GM04504 (cell line): ENCODE data around the gene BTG1.

ENCODE experiments used
- DNase-seq: peaks from one replicate; pipeline ENCODE4 v3.0.0-alpha.2; 2012; ENCODE audit warnings: low read depth

BTG1 gene

GRCh38 chr12:92133171-92133570, 12.5 kb downstream of the BTG1 start:
- no peak for DNase-seq

- DNase-seq = no peak
Measured at GRCh38 chr12:92132288-92132687, 13.4 kb downstream of the BTG1 start.

- no peak for DNase-seq
Measured at GRCh38 chr12:92130999-92131398, 14.6 kb downstream of the BTG1 start.

- DNase-seq = no peak
Measured at GRCh38 chr12:92129609-92130008, 16.0 kb downstream of the BTG1 start.

DNA sequence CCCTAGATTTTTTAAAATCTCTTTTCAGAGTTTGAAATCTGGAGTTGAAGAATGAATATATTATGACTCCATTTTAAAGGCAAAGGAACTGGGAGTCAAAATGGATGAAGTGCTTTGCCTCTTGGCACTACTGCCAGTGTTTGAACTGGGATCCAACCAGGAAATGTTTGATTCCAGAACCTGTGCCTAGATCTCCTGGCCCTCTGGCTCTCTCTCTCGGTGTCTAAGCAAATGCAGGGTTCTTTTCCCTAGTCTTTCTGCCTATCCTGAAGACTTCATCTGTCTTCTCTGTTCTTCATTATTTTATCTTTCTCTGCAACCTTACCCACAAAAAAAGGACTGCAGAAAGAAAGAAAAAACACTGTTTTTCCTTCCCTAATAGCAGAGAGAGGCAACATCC, 17.0 kb downstream of the BTG1 start:
- DNase-seq = no peak

DNA sequence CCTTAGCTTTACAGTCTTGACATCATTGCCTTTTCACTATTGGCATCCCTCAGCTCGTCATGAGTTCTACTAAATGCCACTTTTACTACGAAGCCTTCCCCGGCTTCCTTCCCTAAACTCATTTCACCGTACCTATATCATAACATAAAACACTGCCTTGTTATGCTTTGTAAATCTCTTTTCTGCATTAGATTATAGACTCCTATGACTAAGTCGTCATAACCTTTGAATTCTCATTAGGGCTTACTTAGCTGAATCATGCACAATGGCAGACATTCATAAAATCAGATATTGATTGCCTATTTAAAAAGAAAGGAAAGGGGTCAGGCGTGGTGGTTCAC, 21.0 kb downstream of the BTG1 start:
- no peak for DNase-seq

GRCh38 chr12:92123780-92124688, 21.6 kb downstream of the BTG1 start:
- no peak for DNase-seq

DNA sequence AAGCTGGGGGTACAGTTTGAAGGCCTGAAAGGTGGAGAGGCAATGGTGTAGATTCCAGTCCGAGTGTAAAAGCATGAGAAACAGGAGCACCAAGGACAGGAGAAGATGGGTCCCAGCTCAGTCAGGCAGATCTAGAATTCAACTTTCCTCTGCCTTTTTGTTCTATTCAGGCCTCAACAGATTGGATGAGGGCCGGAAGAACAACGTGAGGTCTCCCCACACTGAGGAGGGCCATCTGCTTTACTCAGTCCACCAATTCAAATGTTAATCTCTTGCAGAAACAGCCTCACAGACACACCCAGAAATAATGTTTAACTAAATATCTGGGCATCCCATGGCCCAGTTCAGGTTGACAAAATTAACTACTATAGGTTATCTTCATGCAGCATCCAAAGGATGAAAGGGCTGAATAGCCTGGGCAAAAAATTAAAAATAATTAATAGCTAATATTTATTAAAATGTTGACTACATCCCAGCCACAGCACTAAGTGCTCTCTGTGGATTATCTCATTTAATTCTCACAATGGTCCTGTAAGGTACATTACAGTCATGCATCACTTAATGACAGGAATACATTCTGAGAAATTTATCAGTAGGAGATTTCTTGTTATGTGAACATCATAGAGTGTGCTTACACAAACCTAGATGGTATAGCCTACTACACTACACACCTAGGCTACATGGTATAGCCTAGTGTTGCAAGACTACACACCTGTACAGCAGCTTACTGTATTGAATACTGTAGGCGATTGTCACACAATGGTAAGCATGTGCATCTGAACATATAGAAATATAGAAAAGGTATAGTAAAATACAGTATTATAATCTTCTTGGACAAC, 22.5 kb downstream of the BTG1 start:
- DNase-seq = no peak

DNA sequence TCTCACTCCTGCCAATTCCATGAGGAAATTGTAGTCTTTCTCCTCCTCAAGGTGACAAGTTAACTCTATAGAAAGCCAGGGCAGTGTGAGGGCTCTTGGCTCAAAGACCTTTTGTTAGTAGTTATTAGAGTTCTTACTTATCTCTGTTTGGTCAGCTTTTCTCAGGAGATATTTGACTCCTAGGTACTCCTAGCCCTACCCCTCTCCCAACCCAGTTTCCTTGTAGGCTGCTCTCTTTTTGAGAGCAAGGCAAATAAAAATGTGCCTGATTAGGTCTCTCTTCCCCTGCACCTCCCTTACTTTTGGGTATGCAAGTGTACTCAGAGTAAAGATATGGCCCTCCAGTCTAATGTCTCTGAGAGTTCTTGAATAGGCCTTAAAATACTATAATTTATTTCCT, 23.8 kb downstream of the BTG1 start:
- DNase-seq = no peak

DNA sequence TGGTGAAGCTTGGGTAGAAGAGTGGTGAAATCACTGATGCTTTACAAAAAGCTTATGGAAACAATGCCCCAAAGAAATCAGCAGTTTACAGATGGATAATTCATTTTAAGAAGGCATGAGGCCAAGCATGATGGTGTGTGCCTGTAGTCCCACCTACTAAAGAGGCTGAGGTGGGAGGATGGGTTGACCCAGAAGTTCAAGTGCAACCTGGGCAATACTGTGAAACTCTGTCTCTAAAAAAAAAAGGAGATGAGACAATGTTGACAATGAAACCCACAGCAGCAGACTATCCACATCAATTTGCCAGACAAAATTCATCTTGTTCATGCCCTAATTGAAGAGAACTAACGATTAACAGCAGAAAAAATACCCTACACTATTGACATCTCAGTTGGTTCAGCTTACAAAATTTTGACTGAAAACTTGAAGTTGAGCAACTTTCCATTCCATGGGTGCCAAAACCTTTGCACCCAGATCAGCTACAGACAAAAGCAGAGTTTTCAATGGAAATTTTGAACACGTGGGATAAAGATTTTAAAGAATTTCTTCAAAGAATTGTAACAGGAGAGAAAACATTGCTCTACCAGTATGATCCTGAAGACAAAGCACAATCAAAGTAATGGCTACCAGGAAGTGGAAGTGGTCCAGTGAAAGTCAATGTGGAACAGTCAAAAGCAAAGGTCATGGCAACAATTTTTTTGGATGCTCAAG, 26.7 kb downstream of the BTG1 start:
- no peak for DNase-seq

DNA sequence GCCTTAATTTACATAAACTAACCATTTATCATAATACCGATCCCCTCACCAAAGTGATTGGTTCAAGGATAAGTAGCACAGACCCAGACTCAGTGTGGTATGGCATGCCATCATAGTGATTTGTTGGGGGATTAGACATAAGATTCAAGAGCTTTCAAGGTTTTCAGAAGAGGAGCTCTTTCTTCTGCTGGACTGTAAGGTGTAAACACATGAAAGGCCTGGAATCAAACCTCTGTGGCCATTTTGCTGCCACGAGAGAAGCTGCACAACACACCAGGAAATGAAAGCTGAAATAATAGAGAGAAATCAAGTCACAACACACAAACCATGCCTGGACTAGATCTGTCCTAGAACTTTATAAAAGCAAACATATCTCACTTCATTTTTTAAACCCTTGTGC, 30.8 kb downstream of the BTG1 start:
- no peak for DNase-seq

- no peak for DNase-seq
Measured at GRCh38 chr12:92111256-92111655, 34.4 kb downstream of the BTG1 start.

DNA sequence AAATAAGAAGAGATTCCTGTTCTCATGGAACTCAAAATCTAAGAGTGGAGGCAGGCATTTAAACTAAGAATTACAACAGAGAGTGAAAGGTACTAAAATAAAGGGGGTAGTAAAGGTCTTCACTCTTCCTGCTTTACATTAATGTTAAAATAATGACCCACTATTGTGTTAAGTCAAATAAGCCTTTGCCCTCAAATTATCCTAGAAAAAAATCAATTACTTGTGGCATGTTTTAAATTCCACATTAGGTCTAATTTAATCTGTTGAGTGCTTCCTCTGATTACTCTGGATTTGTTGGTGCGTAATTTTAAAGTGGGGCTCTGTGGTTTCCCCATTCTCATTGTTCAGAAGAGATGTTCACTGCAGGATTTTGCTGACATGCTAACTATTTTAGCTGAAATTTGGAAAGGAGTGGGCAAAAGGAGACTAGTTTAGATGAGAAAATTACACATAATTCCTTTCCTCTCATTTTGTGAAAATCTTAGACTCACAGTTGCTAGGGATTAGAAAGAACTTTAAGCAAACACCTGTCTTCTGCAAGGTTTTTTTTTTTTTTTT, 35.5 kb downstream of the BTG1 start:
- no peak for DNase-seq

DNA sequence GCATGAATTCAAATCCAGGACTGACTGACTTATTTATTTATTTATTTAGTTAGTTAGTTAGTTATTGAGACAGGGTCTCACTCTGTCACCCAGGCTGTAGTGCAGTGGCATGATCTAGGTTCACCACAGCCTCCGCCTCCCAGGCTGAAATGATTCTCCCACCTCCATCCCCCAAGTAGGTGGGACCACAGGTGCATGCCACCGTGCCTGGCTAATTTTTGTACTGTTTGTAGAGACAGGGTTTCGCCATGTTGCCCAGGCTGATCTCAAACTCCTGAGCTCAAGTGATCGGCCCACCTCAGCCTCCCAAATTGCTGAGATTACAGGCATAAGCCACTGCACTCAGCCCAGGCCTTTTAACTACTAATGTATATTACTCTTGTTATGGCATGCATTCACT, 36.0 kb downstream of the BTG1 start:
- no peak for DNase-seq

DNA sequence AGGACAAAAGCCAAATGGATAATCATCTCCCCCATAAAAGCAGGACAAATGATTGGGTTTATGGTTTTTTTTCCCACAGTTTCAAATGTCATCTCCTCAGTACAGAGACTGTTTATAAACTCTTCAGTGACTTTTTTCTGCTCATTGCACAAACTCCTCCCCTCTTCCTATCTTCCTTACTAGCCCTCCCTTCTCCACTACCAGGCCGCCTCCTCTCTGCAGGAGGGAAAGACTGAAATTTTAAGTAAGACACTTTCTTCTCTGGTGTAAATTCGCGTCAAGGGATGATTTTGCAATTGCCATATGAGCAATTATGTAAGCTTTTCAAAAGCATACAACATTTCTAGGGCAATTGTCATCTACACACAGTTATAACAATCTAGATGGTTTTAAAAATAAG, 37.0 kb downstream of the BTG1 start:
- peak; percentile 68 for DNase-seq

GRCh38 chr12:92107621-92108131, 38.0 kb downstream of the BTG1 start:
- DNase-seq = no peak

GRCh38 chr12:92107094-92107493, 38.6 kb downstream of the BTG1 start:
- DNase-seq = no peak

GRCh38 chr12:92105676-92106075, 40.0 kb downstream of the BTG1 start:
- no peak for DNase-seq

DNA sequence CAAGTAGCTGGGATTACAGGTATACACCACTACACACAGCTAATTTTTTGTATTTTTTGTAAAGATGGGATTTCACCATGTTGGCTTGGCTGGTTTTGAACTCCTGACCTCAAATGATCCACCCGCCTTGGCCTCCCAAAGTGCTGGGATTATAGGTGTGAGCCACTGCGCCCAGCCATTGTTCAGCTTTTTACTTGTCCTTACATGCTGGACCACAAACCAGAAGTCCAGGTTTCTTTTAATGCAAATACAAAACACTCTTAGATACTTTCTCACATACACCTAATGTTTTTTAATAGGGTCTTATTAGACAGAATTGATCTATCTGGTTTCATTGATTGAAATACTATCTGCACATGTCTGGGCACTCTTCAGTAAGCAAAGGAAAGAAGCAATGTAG, 40.5 kb downstream of the BTG1 start:
- no peak for DNase-seq

- DNase-seq = no peak
Measured at GRCh38 chr12:92102606-92103005, 43.0 kb downstream of the BTG1 start.

DNA sequence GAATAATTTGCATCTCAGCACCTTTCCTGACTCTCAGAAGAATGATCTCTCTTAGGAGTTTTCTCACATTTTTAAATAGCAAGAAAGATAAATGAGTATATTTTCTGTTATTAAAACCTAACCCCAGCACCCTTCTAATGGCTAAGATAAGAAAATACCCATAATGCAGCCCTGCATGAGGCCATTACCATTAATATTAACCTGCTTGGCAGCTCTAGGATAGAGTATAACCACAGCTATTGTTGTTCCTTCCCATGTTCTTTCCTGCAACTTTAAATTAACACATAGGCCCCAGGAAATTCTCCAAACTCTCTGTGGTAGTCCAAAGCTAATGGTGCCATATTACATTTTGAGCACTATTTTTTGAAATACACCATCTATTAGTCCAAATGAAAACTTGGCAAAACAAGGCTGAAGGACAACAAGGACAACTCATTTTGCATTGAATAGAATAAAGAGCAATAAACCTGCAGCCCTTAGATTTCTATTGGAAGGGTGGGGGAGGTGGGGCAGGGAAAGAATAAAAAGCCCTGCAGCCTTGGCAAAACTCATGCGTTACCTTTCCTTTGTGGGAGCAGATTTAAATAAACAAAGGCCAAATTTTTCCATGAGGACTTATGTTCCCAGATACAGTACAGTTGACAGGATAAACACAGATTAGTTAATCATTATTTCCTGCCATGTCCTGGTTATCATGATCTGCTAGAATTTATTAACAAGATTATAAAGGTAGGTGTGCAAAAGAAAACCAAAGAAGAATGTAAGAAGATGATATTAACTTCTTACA, 46.9 kb downstream of the BTG1 start:
- no peak for DNase-seq
